Cardiac fibroblast (primary cell): ENCODE results near the gene ZRANB1.
A peak's percentile ranks its signal among the peaks of the same experiment; 100 is the strongest.
"Not testable (repeated sequence)": the region's sequence is repeated elsewhere in the genome, so short reads cannot be mapped to it uniquely, and the experiment has no call there.

Experiments
- DNase-seq, 2 donors: peaks; one replicate each; pipeline versions ENCODE4 v3.0.0 to v3.0.0-alpha.2; 2010; ENCODE audit warnings: low read depth in 2 of 2
- H3K4me3 ChIP-seq, 2 donors: replicated peaks in 1 of 2; 1 replicate in 1 of 2; 2 replicates in 1 of 2; pipeline ENCODE4 v1.5.1; 2011; ENCODE audit warnings: low read depth in 2 of 2, low read length in 2 of 2, mild to moderate bottlenecking in 2 of 2, moderate library complexity in 1 of 2
- CTCF ChIP-seq: IDR thresholded peaks from one replicate; pipeline ENCODE4 v1.5.1; 2011; ENCODE audit warnings: low read depth, mild to moderate bottlenecking, low read length, inconsistent platforms

Gene ZRANB1

GRCh38 chr10:124913167-124913566 lies 28.8 kb upstream of the ZRANB1 start:
- DNase-seq, result no peak
- no peak overlapping the region for H3K4me3 ChIP-seq
- TF ChIP-seq CTCF, result no peak

GRCh38 chr10:124914398-124914797 lies 27.5 kb upstream of the ZRANB1 start:
- not testable (repeated sequence) for H3K4me3 ChIP-seq, DNase-seq

- peak; percentile 33 to 49 for DNase-seq
- TF ChIP-seq CTCF, result no peak
Observed at GRCh38 chr10:124916098-124916584, 25.8 kb upstream of the ZRANB1 start.

GRCh38 chr10:124916585-124917427 lies 25.1 kb upstream of the ZRANB1 start:
- peak; percentile 95 to 98 for DNase-seq
- TF ChIP-seq CTCF, result no peak
- H3K4me3 ChIP-seq, result peak overlapping the region; percentile 86

More at GRCh38 chr10:124916098-124916584, 25.8 kb upstream of the ZRANB1 start:
- H3K4me3 ChIP-seq, result peak overlapping the region; percentile 58 to 86

- peak; percentile 45 to 52 for DNase-seq
Observed at GRCh38 chr10:124917428-124918190, 24.3 kb upstream of the ZRANB1 start.

GRCh38 chr10:124918191-124918830 lies 23.6 kb upstream of the ZRANB1 start:
- no peak for TF ChIP-seq CTCF
- peak; percentile 65 to 68 for DNase-seq

More at GRCh38 chr10:124917428-124918190, 24.3 kb upstream of the ZRANB1 start:
- TF ChIP-seq CTCF, result no peak
- peak overlapping the region; percentile 86 for H3K4me3 ChIP-seq

More at GRCh38 chr10:124918191-124918830, 23.6 kb upstream of the ZRANB1 start:
- peak overlapping the region; percentile 86 for H3K4me3 ChIP-seq
